Astrocyte of the cerebellum (primary cell): Measurements from ENCODE around the gene NDUFS7.
"Not testable (repeated sequence)": the region's sequence is repeated elsewhere in the genome, so short reads cannot be mapped to it uniquely, and the experiment has no call there.

Experiments
- DNase-seq: peaks from one replicate; pipeline ENCODE4 v3.0.0-alpha.2; 2011; ENCODE audit warnings: low read depth
- H3K4me3 ChIP-seq: 2 replicates; pipeline ENCODE4 v1.5.1; 2011; ENCODE audit warnings: mild to moderate bottlenecking, low read depth, low read length, moderate library complexity
- in situ Hi-C: cut with HindIII; loops from 2 replicates; pipeline ENCODE4 v1.10.0; 2017; ENCODE audit warnings: low sequenced_read_pairs
- TF ChIP-seq, protein P1 (sequence below): IDR thresholded peaks from 2 replicates; pipeline ENCODE4 v1.5.1; 2012; ENCODE audit warnings: low read length, low read depth, moderate library complexity, mild to moderate bottlenecking; ENCODE audit errors: missing control alignments

Gene NDUFS7

DNA sequence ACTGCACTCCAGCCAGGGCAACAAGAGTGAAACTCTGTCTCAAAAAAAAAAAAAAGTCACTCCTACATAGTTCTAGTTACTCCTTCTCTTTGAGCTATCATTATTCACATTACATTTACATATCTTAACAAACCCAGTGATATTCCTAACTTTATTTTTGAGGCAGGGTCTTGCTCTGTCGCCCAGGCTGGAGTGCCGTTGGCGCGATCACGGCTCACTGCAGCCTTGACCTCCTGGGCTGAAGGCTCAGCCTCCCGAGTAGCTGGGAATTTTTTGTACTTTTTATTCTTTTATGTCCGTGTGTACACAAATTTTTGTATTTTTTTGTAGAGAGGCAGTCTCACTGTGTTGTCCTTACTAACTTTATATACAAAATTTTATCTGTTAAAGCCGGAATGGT is 53.9 kb downstream of the NDUFS7 start:
- in situ Hi-C loops, result no loop called here
- no peak for DNase-seq
- TF ChIP-seq, protein P1, sequence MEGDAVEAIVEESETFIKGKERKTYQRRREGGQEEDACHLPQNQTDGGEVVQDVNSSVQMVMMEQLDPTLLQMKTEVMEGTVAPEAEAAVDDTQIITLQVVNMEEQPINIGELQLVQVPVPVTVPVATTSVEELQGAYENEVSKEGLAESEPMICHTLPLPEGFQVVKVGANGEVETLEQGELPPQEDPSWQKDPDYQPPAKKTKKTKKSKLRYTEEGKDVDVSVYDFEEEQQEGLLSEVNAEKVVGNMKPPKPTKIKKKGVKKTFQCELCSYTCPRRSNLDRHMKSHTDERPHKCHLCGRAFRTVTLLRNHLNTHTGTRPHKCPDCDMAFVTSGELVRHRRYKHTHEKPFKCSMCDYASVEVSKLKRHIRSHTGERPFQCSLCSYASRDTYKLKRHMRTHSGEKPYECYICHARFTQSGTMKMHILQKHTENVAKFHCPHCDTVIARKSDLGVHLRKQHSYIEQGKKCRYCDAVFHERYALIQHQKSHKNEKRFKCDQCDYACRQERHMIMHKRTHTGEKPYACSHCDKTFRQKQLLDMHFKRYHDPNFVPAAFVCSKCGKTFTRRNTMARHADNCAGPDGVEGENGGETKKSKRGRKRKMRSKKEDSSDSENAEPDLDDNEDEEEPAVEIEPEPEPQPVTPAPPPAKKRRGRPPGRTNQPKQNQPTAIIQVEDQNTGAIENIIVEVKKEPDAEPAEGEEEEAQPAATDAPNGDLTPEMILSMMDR, result no peak
- no peak overlapping the region for H3K4me3 ChIP-seq

DNA sequence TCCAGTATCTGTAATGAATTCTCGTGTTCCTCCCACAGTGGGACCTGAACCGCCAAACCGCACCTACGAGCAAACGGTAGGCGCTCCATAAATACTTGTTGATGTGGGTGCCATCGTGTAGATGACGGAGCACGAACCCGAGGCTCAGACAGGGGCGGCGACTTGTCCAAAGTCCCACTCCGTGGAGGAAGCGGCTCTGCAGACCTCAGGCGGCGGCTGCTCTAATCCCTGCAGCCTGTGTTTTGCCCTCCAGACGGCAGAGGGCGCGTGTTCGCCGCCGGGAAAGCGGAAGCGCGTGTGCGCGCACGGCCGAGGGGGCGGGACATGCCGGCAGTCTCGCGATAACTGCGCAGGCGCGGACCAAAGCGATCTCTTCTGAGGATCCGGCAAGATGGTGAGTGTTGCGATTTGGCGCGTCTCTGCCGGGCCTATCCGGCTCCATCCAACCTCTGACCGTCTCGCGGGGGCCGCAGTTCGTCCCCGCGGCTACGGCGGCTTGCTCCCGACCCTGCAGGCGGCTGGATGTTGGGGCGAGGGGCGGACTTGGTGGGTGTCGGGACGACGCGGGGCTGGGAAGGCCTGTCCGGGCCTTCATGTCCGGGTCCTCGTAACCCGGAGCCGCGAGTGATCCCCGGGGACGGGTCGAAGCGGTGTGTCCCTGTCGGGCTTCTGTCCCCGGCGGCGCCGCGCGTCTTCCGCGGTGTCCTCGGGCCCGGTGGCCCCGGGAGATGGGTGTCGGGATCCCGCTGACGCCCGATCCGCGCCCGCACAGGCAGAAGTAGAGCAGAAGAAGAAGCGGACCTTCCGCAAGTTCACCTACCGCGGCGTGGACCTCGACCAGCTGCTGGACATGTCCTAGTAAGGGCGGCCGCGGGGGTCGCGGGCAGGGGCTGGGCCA is 54.6 kb downstream of the NDUFS7 start, which contains the start of gene RPS15:
Gene RPS15 (plus strand): TSS at position 362 of the 898 bp plus-strand sequence. CDS start 30 bp downstream, at position 392.
- peak; percentile 87 for DNase-seq
- peak within 1 kb of the TSS; percentile 85 for H3K4me3 ChIP-seq
- in situ Hi-C loops, result no loop called here
- TF ChIP-seq, protein P1, result peak; percentile 89

DNA sequence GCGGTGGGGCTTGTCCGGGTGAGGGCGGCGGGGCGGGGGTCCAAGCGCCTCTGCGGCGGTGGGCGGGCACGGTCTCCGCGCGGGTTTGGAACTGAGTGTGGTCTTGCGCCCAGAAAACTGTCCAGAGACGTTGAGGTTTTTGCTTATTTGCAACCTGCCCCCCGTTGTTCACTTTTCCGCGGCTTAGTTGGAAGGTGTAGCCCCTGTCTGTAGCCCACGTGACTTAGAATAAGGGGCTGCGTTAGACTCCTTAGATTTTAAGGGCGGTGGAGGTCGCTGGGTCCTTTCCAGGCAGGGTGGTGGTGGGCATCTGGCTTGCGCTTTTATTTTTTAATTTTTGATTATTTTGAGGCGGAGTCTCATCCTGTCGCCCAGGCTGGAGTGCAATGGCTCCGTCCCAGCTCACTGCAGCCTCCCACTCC is 55.2 kb downstream of the NDUFS7 start:
- in situ Hi-C loops, result no loop called here

DNA sequence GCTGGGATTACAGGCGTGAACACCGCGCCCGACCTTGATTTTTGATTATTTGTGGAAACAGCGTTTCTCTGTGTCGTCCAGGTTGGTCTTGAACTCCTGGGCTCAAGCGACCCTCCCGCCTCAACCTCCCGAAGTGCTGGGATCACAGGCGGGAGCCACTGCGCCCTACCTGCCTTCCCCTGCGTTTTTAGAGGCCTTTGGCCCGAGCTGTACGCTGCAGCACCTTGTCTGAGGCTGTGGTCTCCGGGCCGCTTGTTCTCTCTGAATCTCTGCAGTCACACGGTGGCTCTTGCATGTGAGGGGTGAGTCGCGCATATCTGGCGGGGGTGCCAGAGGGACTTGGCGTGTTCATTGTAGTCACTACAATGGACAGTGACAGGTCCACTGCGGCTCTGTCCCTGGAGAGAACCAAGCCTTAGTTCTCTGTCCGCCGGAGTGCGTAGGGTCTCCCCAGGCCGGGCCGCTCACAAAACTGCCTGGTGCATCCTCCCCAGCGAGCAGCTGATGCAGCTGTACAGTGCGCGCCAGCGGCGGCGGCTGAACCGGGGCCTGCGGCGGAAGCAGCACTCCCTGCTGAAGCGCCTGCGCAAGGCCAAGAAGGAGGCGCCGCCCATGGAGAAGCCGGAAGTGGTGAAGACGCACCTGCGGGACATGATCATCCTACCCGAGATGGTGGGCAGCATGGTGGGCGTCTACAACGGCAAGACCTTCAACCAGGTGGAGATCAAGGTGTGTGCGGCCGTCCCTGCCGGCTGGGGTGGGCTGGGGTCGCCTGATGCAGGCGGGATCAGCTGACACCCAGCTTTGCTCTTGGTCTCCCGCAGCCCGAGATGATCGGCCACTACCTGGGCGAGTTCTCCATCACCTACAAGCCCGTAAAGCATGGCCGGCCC is 56.1 kb downstream of the NDUFS7 start:
- in situ Hi-C loops, DNase-seq: not testable (repeated sequence)
- peak overlapping the region; percentile 85 for H3K4me3 ChIP-seq

More for the DNA sequence above, 55.2 kb downstream of the NDUFS7 start:
- TF ChIP-seq, protein P1, result no peak
- no peak for DNase-seq
- H3K4me3 ChIP-seq, result peak overlapping the region; percentile 85

DNA sequence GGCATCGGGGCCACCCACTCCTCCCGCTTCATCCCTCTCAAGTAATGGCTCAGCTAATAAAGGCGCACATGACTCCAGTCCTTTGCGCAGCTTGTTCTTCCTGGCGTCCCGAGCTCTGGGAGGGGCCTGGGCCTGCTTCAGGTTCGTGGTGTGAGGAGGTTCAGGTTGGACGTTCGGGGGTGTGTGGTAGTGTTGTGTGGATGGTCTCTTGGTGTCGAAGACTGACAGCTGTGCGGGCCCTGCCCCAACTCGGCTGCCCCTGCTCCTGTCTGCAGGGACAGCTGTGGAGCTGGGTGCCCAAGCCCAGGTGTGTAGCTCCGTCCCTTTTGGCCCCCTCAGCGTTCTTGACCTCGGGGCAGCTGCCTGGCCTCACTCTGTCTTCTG is 56.7 kb downstream of the NDUFS7 start:
- H3K4me3 ChIP-seq, result no peak overlapping the region
- in situ Hi-C loops, result no loop called here
- TF ChIP-seq, protein P1, result no peak
- no peak for DNase-seq

DNA sequence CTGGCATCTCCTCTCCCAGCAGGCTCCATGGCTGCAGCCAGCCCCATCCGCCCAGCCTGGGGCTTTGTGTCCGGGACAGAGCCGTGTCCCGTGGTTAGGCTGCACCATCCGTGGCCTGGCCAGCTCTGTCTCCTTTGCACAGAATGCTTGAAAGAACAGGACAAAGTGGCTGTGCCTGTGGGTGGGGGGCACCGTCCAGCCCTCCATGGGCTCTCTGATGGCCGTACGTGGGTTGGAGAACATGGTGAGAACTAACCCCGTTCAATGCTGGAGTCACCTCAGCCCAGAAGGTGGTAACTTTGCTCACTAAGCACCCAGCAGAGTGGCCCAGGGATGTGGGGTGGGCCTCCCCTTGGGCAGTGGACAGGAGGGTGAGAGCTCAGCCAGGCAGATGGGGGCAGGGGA is 57.3 kb downstream of the NDUFS7 start:
- no peak overlapping the region for H3K4me3 ChIP-seq
- in situ Hi-C loops, result no loop called here
- TF ChIP-seq, protein P1, result no peak
- no peak for DNase-seq
